ENCODE data around the gene LILRB3. TPM values are rescaled to one million over a fixed set of nuclear protein-coding genes. Genes with fewer than 3 reads are reported as not detected.
"Not testable (repeated sequence)": the region's sequence is repeated elsewhere in the genome, so short reads cannot be mapped to it uniquely, and the experiment has no call there.

LILRB3 gene
- polyA plus RNA-seq, 1 experiment, result not detected

DNA sequence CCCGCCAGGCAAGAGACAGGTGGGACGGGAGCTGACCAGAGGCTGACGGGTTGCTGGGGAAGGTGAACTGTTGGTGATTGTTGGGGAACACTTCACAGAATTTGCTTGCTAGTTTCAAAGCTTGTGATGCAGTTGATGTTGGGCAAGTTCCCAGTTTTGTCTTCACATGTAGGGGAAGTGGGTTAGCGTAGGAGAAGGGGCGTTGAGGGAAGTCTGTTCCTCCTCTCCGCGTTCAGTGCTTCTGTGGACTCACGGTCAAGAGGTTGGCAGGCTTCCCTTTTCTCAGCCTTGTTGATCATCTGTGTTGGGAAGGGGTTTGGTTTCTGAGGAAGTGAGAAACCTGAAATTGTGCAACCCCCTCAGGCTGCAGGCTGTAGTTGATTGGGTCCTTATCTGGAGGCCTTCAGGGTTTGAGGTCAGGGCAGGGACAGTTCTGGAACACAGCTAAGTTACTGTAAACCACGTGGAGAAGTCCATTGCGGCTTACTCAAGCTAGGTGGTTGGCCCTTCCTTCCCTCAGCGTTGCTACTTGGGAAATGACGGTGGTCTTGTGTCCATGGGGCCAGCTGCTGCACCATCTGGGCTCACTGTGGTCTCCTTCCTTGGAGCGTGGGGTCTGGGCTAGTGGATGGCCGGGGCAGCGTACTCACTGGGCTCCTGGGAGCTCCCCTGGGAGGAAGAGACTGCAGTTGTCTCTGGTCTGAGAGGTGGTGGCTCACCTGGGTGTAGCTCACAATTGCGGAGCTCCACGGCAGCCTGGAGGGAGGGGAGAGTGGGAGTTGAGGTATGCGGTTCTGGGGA, 14.6 kb downstream of the LILRB3 start:
- peaks cover 26% of the 10 kb centered on the region for H3K36me3 ChIP-seq (ENCODE audit: control insufficient read depth, insufficient read depth, low read length)
- TF ChIP-seq, protein P1, sequence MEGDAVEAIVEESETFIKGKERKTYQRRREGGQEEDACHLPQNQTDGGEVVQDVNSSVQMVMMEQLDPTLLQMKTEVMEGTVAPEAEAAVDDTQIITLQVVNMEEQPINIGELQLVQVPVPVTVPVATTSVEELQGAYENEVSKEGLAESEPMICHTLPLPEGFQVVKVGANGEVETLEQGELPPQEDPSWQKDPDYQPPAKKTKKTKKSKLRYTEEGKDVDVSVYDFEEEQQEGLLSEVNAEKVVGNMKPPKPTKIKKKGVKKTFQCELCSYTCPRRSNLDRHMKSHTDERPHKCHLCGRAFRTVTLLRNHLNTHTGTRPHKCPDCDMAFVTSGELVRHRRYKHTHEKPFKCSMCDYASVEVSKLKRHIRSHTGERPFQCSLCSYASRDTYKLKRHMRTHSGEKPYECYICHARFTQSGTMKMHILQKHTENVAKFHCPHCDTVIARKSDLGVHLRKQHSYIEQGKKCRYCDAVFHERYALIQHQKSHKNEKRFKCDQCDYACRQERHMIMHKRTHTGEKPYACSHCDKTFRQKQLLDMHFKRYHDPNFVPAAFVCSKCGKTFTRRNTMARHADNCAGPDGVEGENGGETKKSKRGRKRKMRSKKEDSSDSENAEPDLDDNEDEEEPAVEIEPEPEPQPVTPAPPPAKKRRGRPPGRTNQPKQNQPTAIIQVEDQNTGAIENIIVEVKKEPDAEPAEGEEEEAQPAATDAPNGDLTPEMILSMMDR (IDR thresholded peaks at IDR 0.05; ENCODE audit: insufficient read depth, low read depth, low read length), result no peak
- CTCF ChIA-PET, result no interaction called here
- no peak overlapping the region for H3K4me3 ChIP-seq (ENCODE audit: low read depth, low read length)
- POLR2A ChIA-PET, result interaction anchor here (1.1 kb wide), 1 partner anchor 19 kb away, joined by 3 read pairs; the partner anchor contains the start of gene MBOAT7
- no peaks in the 10 kb centered on the region for H3K27me3 ChIP-seq (ENCODE audit: control insufficient read depth, insufficient read depth, low read length)
- no peak for DNase-seq (ENCODE audit: low read depth)

DNA sequence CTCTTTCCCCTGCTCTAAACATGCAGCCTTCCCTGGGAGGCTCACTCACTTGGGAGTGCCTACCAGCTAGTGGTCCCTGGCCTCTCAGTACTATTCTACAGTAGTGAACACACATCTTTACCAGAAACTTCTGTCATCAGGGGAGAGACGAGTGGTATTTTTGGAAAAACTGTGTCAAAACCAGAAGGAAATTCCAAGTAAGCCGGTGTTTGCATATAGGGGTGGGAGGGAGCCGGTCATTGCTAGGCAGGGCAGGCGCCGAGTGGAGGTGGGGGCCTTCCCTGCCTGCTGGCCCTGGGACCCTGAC, 15.2 kb downstream of the LILRB3 start:
- DNase-seq (ENCODE audit: low read depth), result no peak
- no peak overlapping the region for H3K4me3 ChIP-seq (ENCODE audit: low read depth, low read length)
- CTCF ChIA-PET, result no interaction called here

DNA sequence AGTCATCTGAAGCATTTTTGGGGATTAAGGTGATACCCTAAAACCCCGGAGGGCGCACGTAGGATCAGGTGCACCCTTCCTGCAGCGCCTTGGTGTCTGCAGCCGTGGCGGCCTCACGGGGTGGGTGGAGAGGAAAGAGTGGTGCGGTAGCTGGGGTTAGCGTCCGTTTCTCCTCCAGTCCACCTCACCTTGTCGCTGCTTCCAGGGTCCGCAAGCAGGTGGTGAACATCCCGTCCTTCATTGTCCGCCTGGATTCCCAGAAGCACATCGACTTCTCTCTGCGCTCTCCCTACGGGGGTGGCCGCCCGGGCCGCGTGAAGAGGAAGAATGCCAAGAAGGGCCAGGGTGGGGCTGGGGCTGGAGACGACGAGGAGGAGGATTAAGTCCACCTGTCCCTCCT, 15.6 kb downstream of the LILRB3 start:
- DNase-seq (ENCODE audit: low read depth); H3K27me3 ChIP-seq (ENCODE audit: control insufficient read depth, insufficient read depth, low read length); H3K4me3 ChIP-seq (ENCODE audit: low read depth, low read length); POLR2A ChIA-PET; CTCF ChIA-PET: not testable (repeated sequence)
- H3K36me3 ChIP-seq (ENCODE audit: control insufficient read depth, insufficient read depth, low read length), result peaks cover 31% of the 10 kb centered on the region

More for the DNA sequence above, 15.2 kb downstream of the LILRB3 start:
- Histone ChIP-seq H3K27me3 (ENCODE audit: control insufficient read depth, insufficient read depth, low read length) (no peaks in the 10 kb centered on the region), H3K36me3 (ENCODE audit: control insufficient read depth, insufficient read depth, low read length) (peaks cover 30% of the 10 kb centered on the region)
- POLR2A ChIA-PET, result interaction anchor here (1.1 kb wide), 1 partner anchor 18 kb away, joined by 3 read pairs; the partner anchor contains the start of gene MBOAT7
- TF ChIP-seq, protein P1 (IDR thresholded peaks at IDR 0.05; ENCODE audit: insufficient read depth, low read depth, low read length), result no peak

DNA sequence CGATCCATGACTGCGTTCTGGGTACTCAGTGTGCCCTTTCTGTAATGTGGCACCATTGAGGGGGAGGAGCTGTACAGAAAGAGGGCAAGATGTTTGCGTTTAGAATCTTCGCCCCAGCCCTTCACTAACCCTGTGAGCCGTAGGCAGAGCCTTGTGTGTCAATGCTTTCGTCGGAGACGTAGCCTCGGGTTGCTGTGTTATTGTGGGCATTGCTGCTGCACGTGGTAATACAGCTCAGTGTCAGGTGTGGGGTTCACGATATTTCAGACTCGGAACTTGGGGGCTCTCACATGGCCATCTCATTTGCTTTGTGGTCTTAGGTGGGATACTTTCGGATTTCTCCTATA, 16.0 kb downstream of the LILRB3 start:
- Histone ChIP-seq H3K27me3 (ENCODE audit: control insufficient read depth, insufficient read depth, low read length) (no peaks in the 10 kb centered on the region), H3K4me3 (ENCODE audit: low read depth, low read length) (no peak overlapping the region), H3K36me3 (ENCODE audit: control insufficient read depth, insufficient read depth, low read length) (peaks cover 33% of the 10 kb centered on the region)
- ChIA-PET CTCF (interaction anchor here (1.2 kb wide), 1 partner anchor 9 kb away, joined by 5 read pairs; no protein-coding TSS in a partner anchor), POLR2A (no interaction called here)
- no peak for DNase-seq (ENCODE audit: low read depth)
- TF ChIP-seq, protein P1 (IDR thresholded peaks at IDR 0.05; ENCODE audit: insufficient read depth, low read depth, low read length), result no peak

DNA sequence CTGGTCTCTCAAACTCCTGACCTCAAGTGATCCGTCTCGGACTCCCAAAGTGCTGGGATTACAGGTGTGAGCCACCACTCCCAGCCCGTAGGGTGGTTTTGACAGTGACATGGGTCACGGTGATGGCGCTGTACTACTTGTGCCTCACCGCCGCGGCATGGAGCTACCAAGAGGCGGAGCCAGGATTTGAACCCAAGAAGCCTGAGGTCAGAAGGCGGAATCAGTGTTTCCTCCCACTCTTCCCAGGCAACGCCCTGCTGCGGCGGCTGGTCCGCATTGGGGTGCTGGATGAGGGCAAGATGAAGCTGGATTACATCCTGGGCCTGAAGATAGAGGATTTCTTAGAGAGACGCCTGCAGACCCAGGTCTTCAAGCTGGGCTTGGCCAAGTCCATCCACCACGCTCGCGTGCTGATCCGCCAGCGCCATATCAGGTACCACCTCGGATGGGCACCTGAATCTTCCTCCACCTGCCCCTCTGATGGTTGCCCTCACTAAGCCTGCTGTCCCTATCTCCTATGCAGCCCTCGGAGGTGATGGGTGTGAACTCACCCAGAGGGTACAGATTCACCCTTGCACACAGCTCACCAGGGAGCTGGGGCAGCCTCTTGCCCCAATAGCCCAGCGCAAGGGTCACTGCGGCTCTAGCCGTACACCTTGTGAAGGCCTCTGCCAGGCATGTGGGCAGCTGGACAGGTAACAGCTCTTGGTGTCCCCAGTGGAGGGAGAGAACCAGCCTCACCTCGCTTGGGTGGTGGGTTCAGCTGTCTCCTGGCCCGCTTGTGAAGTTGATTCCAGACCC, 16.6 kb downstream of the LILRB3 start:
- ChIA-PET CTCF (interaction anchor here (1.2 kb wide), 1 partner anchor 10 kb away, joined by 5 read pairs; no protein-coding TSS in a partner anchor), POLR2A (no interaction called here)
- H3K27me3 ChIP-seq (ENCODE audit: control insufficient read depth, insufficient read depth, low read length), result no peaks in the 10 kb centered on the region
- no peak overlapping the region for H3K4me3 ChIP-seq (ENCODE audit: low read depth, low read length)
- DNase-seq (ENCODE audit: low read depth), result no peak
- H3K36me3 ChIP-seq (ENCODE audit: control insufficient read depth, insufficient read depth, low read length), result peaks cover 34% of the 10 kb centered on the region
- TF ChIP-seq, protein P1 (IDR thresholded peaks at IDR 0.05; ENCODE audit: insufficient read depth, low read depth, low read length), result no peak
